ENCODE measurements around the gene RNF31.
A peak's percentile ranks its signal among the peaks of the same experiment; 100 is the strongest.

Gene RNF31

GRCh38 chr14:24192933-24193332 is 45.6 kb downstream of the RNF31 start:
- DNase-seq (ENCODE audit: low read depth), result no peak
- no peak for TF ChIP-seq CTCF (conservative IDR thresholded peaks at IDR 0.05; ENCODE audit: low read length)
- no peak overlapping the region for H3K4me3 ChIP-seq (ENCODE audit: low read length)

- peak overlapping the region; percentile 93 for H3K4me3 ChIP-seq (ENCODE audit: low read length)
- no peak for TF ChIP-seq CTCF (conservative IDR thresholded peaks at IDR 0.05; ENCODE audit: low read length)
- DNase-seq (ENCODE audit: low read depth), result no peak
These were observed 47.0 kb downstream of the RNF31 start for GRCh38 chr14:24194186-24194872.

DNA sequence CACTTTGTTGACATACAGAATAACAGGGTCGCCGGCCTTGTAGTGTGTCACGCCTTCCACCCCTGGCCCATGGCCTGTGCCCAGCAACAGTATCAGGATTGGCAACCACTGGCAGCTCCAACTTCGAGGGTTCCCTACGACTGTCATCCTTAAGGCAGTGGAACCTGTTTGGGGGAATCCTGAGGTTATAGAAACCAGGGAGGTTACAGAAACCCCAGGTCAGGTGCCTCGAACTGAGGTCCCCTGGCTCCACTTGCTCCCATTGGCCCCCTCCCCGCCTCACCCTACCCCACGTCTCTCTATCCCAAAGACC is 47.5 kb downstream of the RNF31 start:
- no peak for DNase-seq (ENCODE audit: low read depth)
- peak overlapping the region; percentile 93 for H3K4me3 ChIP-seq (ENCODE audit: low read length)

GRCh38 chr14:24195186-24196070 is 48.1 kb downstream of the RNF31 start, which contains the start of gene TM9SF1:
Gene TM9SF1 (minus strand): TSS chr14:24195441. CDS start chr14:24195019, 422 bp downstream.
- peak; percentile 89 for DNase-seq (ENCODE audit: low read depth)
- TF ChIP-seq CTCF (conservative IDR thresholded peaks at IDR 0.05; ENCODE audit: low read length), result no peak
- H3K4me3 ChIP-seq (ENCODE audit: low read length), result peak within 1 kb of the TSS; percentile 93

More for the DNA sequence above, 47.5 kb downstream of the RNF31 start:
- no peak for TF ChIP-seq CTCF (conservative IDR thresholded peaks at IDR 0.05; ENCODE audit: low read length)

DNA sequence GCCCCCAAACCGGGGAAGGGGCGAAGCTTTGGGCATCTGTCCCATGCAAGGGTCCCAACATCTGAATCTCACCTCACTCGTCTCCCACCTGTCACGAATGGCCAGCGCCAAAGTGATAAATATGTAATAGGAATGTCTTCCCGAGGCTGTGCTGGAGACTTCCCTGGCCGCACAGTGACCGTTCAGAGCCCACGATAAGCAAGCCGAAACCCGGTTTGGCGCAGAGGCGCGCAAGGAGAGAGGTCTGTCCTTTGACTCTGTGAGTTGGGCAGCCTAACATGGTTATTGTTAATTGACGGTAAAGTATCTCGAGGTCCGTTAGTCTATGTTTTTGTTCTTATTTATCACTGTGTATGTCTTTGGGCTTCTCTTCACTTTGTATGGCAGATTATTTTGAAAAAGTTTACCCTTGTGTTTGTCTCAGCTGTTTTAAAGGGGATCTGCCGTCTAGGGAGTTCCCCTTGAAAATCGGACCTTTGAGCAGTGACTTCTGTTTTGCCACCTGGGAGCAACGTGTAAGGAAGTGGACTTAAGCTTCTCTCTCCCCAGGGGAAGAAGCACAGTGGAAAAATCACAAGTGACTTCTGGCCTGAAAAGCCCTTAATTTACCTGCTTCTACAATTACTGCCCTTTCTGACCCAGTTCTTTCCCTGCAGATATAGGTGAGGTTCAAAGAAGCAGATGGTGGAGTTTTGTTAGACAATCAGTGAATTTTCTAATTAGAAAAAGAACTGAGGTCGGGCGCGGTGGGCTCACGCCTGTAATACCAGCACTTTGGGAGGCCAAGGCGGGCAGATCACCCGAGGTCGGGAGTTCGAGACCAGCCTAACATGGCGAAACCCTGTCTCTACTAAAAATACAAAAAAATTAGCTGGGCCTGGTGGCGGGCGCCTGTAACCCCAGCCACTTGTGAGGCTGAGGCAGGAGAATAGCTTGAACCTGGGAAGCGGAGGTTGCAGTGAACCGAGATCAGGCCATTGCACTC is 49.1 kb downstream of the RNF31 start:
- no peak for TF ChIP-seq CTCF (conservative IDR thresholded peaks at IDR 0.05; ENCODE audit: low read length)
- peak; percentile 17 for DNase-seq (ENCODE audit: low read depth)
- H3K4me3 ChIP-seq (ENCODE audit: low read length), result peak overlapping the region; percentile 93

DNA sequence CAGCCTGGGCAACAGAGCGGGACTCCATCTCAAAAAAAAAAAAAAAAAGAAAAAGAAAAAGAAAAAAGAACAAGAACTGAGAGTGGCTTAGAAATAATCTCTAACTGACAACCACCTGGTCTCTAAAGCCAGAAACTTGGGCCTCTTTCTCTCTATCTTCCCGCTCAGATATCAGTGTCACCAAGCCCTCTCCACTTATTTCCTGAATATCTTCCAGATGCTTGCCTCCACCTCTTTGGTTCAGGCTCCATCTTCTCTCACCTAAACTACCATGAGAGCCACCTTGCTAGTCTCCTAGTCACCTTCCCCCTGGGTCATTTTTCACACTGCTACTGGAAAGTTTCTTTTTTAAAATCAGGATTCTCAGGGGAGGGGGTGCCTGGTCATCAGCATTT is 49.8 kb downstream of the RNF31 start:
- no peak for TF ChIP-seq CTCF (conservative IDR thresholded peaks at IDR 0.05; ENCODE audit: low read length)
- H3K4me3 ChIP-seq (ENCODE audit: low read length), result no peak overlapping the region; the same call in 1 of the 2 replicates
- no peak for DNase-seq (ENCODE audit: low read depth)
